Measurements from ENCODE around the gene RPS2. TPM values are rescaled to one million over a fixed set of nuclear protein-coding genes. Genes with fewer than 3 reads are reported as not detected.
"Not testable (repeated sequence)": the region's sequence is repeated elsewhere in the genome, so short reads cannot be mapped to it uniquely, and the experiment has no call there.

The RPS2 gene
- 1,000 to 10,000 TPM; 1,284 to 2,138 (median 1,849) TPM for total RNA-seq
- long read RNA-seq, donor 1, transcript RPS2-201 (7 exons, 985 nt): major isoform, 1,580 of 2,301 reads
- long read RNA-seq, donor 1, partial matches to known transcripts: 690 of 2,301 reads
- long read RNA-seq, donor 1, other reads (novel, unspliced or antisense): 30 of 2,301 reads
- long read RNA-seq, donor 2, transcript RPS2-201 (7 exons, 985 nt): major isoform, 61 of 275 reads
- long read RNA-seq, donor 2, partial matches to known transcripts: 197 of 275 reads
- long read RNA-seq, donor 2, other reads (novel, unspliced or antisense): 17 of 275 reads

DNA sequence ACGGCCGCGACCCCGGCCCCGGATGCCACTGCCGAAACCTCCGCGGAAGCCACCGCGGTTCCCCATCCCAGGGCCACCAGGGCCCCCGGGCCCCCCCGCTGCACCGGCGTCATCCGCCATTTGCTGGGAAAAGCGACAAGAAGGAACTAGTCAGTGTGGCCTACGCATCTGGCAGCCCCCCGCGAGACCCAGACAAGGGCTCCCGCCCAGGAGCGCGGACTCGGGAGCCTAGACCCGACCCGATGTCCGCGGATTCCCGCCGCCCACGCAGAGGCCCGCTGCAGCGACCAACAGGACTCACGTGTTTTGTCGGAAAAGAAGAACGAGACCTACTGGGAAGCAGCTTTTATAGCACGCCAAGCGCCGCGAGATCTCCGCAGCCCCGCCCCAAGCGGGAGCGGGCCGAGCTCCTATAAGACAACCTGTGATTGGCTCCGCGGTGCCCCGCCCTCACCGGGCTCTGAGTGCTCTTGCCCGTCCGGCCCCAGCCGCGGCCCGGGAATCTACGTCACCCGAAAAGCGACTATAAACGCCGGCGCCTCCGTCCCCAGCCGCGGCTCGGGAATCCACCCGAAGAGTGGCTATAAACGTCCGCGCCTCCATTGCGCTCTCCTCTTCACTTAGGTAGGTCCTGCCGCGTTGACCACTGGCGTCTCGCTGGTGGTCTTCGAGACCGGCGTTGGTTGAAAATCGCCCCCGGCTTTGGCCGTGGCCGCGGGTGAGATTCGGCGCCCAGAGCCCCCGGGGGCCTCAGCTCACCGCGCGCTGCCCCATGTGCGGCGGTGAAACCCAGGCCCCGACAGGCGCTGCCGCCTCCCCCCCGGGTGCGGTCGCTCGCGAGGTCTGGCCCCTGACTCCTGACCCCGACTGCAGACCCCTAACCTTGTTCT is at the start of gene RPS2:
RPS2 (minus strand) TSS at position 321 of the 890 bp plus-strand sequence; CDS start at position 120, 201 bp downstream.
- Histone ChIP-seq H3K4me3 (peak within 1 kb of the TSS; percentile 80), H3K36me3 (ENCODE audit: low read depth) (peaks cover 2% of the 10 kb centered on the region), H3K4me1 (ENCODE audit: low read depth) (peaks cover 23% of the 10 kb centered on the region), H3K9me3 (no peaks in the 10 kb centered on the region)
- DNase-seq (peak; percentile 98 to 100 (median 99)), ATAC-seq (peak; percentile 96)
- TF ChIP-seq, protein P1, sequence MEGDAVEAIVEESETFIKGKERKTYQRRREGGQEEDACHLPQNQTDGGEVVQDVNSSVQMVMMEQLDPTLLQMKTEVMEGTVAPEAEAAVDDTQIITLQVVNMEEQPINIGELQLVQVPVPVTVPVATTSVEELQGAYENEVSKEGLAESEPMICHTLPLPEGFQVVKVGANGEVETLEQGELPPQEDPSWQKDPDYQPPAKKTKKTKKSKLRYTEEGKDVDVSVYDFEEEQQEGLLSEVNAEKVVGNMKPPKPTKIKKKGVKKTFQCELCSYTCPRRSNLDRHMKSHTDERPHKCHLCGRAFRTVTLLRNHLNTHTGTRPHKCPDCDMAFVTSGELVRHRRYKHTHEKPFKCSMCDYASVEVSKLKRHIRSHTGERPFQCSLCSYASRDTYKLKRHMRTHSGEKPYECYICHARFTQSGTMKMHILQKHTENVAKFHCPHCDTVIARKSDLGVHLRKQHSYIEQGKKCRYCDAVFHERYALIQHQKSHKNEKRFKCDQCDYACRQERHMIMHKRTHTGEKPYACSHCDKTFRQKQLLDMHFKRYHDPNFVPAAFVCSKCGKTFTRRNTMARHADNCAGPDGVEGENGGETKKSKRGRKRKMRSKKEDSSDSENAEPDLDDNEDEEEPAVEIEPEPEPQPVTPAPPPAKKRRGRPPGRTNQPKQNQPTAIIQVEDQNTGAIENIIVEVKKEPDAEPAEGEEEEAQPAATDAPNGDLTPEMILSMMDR (IDR thresholded peaks at IDR 0.05): no peak
- intact Hi-C loops (cut with DNase I, micrococcal nuclease): no loop called here

GRCh38 chr16:2013527-2013926 is 48.9 kb upstream of the RPS2 start:
- Histone ChIP-seq H3K4me3 (no peak overlapping the region), H3K9me3 (no peaks in the 10 kb centered on the region), H3K36me3 (ENCODE audit: low read depth) (no peaks in the 10 kb centered on the region), H3K4me1 (ENCODE audit: low read depth) (peaks cover 19% of the 10 kb centered on the region)
- TF ChIP-seq, protein P1 (IDR thresholded peaks at IDR 0.05): no peak
- ATAC-seq: no peak
- intact Hi-C loops (cut with DNase I, micrococcal nuclease): no loop called here
- DNase-seq: no peak

DNA sequence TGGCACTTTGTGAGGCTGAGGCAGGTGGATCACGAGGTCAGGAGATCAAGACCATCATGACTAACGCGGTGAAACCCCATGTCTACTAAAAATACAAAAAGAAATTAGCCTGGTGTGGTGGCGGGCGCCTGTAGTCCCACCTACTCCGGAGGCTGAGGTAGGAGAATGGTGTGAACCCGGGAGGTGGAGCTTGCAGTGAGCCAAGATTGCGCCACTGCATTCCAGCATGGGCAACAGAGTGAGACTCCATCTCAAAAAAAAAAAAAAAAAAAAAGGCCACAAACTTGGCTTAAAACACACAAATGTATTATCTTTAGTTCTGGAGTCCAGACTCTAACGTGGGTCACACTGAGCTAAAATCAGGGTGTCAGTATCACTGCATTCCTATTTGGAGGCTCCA is 47.1 kb upstream of the RPS2 start:
- ATAC-seq; intact Hi-C loops (cut with DNase I, micrococcal nuclease); H3K4me3 ChIP-seq; H3K36me3 ChIP-seq (ENCODE audit: low read depth); H3K9me3 ChIP-seq; DNase-seq: not testable (repeated sequence)
- peaks cover 34% of the 10 kb centered on the region for H3K4me1 ChIP-seq (ENCODE audit: low read depth)

DNA sequence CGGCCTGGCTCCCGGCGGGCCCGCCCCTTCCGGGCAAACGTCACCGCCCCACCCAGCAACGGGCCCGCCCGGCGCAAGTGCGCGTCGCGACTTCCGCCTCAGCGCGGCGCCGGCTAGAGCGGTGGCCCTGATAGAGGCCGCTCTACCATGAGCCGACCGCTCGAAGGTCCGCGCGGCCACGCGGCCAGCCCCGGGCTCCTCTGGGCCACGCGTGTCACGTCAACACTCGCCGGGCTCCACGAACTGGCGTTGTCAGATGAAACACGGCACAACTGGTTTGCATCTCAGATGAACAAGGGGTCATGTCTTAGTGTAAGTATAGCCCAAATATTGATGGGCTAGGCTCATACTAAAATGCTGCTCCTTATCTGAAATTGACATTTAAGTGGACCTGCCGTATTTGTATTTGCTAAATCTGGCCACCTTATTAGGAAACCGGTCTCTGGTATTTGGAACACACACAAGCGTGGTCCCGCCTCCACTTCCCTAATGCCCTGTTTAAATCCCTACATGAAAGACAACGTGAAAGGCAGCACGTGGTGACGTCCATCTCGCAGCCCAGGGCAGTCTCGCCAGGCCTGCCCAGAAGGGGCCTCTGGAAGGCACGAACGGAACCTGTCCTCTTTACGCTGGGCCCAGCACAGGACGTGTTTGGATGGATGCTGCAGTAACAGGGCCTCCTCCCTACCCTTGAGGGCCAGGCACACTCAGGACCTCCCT is 45.3 kb upstream of the RPS2 start, which contains the start of gene ZNF598:
ZNF598 (minus strand) TSS at position 31 of the 720 bp plus-strand sequence.
- H3K4me3 ChIP-seq: peak within 1 kb of the TSS; percentile 95
- TF ChIP-seq, protein P1 (IDR thresholded peaks at IDR 0.05): no peak
- H3K36me3 ChIP-seq (ENCODE audit: low read depth): no peaks in the 10 kb centered on the region
- peak; percentile 84 to 90 (median 89) for DNase-seq
- no peaks in the 10 kb centered on the region for H3K9me3 ChIP-seq
- intact Hi-C loops (cut with DNase I, micrococcal nuclease): no loop called here
- peak; percentile 90 for ATAC-seq
- H3K4me1 ChIP-seq (ENCODE audit: low read depth): peaks cover 26% of the 10 kb centered on the region

DNA sequence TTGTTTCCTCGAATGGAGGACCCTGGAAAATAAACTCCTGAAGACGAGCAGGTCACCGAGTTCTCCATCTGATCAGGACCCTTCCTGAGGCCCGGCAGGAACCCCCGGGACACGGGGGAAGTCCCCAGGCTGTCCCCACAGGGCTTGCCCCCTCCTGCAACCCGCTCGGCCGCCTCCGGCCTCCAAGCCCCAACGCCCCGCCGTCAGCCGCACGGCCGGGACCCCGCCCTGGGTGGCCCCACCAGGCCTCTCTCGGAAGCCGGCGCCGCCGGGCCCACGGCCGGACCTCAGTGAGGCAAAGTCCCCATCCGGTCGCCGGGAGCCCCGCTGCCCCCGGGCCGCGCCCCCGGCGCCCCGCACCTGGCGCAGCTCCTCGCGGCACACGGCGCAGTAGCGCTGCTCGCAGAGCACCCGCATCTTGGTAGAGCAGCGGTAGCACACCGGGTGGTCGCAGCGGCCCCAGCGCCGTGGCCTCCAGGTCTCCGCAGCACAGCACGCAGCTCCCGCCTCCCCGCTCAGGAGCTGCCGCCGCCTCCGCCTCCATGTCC is 44.6 kb upstream of the RPS2 start:
- Histone ChIP-seq H3K9me3 (no peaks in the 10 kb centered on the region), H3K36me3 (ENCODE audit: low read depth) (no peaks in the 10 kb centered on the region), H3K4me3 (peak overlapping the region; percentile 95), H3K4me1 (ENCODE audit: low read depth) (peaks cover 31% of the 10 kb centered on the region)
- intact Hi-C loops (cut with DNase I, micrococcal nuclease): no loop called here
- TF ChIP-seq, protein P1 (IDR thresholded peaks at IDR 0.05): no peak
- peak; percentile 22 for ATAC-seq
- peak in 2 of 3 donors; percentile 70 to 75 for DNase-seq
